ENCODE results near the gene UCP2. TPM values are rescaled to one million over a fixed set of nuclear protein-coding genes. Genes with fewer than 3 reads are reported as not detected.

Gene UCP2
- total RNA-seq, 1 experiment from 2014 or later: 54.0 TPM

GRCh38 chr11:73949246-73949645 is 33.4 kb downstream of the UCP2 start:
- Mint-ChIP-seq H3K9me3 (peaks cover 15% of the 10 kb centered on the region), H3K4me3 (no peak overlapping the region), H3K27ac (no peak overlapping the region), H3K4me1 (no peaks in the 10 kb centered on the region), H3K36me3 (peaks cover 3% of the 10 kb centered on the region; the same call in 1 of the 2 replicates), H3K27me3 (ENCODE audit: low read depth) (no peaks in the 10 kb centered on the region; the same call in 1 of the 2 replicates)
- CTCF ChIA-PET: interaction anchor here (1.1 kb wide), 1 partner anchor 15 kb away, joined by 7 read pairs; no protein-coding TSS in a partner anchor
- ATAC-seq (no peak), DNase-seq (ENCODE audit: low spot score) (no peak)
- TF ChIP-seq, protein P1, sequence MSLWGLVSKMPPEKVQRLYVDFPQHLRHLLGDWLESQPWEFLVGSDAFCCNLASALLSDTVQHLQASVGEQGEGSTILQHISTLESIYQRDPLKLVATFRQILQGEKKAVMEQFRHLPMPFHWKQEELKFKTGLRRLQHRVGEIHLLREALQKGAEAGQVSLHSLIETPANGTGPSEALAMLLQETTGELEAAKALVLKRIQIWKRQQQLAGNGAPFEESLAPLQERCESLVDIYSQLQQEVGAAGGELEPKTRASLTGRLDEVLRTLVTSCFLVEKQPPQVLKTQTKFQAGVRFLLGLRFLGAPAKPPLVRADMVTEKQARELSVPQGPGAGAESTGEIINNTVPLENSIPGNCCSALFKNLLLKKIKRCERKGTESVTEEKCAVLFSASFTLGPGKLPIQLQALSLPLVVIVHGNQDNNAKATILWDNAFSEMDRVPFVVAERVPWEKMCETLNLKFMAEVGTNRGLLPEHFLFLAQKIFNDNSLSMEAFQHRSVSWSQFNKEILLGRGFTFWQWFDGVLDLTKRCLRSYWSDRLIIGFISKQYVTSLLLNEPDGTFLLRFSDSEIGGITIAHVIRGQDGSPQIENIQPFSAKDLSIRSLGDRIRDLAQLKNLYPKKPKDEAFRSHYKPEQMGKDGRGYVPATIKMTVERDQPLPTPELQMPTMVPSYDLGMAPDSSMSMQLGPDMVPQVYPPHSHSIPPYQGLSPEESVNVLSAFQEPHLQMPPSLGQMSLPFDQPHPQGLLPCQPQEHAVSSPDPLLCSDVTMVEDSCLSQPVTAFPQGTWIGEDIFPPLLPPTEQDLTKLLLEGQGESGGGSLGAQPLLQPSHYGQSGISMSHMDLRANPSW (CRISPR knock-in tag; conservative IDR thresholded peaks at IDR 0.05; ENCODE audit: low read depth): no peak
- TF ChIP-seq, protein P2, sequence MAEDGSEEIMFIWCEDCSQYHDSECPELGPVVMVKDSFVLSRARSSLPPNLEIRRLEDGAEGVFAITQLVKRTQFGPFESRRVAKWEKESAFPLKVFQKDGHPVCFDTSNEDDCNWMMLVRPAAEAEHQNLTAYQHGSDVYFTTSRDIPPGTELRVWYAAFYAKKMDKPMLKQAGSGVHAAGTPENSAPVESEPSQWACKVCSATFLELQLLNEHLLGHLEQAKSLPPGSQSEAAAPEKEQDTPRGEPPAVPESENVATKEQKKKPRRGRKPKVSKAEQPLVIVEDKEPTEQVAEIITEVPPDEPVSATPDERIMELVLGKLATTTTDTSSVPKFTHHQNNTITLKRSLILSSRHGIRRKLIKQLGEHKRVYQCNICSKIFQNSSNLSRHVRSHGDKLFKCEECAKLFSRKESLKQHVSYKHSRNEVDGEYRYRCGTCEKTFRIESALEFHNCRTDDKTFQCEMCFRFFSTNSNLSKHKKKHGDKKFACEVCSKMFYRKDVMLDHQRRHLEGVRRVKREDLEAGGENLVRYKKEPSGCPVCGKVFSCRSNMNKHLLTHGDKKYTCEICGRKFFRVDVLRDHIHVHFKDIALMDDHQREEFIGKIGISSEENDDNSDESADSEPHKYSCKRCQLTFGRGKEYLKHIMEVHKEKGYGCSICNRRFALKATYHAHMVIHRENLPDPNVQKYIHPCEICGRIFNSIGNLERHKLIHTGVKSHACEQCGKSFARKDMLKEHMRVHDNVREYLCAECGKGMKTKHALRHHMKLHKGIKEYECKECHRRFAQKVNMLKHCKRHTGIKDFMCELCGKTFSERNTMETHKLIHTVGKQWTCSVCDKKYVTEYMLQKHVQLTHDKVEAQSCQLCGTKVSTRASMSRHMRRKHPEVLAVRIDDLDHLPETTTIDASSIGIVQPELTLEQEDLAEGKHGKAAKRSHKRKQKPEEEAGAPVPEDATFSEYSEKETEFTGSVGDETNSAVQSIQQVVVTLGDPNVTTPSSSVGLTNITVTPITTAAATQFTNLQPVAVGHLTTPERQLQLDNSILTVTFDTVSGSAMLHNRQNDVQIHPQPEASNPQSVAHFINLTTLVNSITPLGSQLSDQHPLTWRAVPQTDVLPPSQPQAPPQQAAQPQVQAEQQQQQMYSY (CRISPR knock-in tag; IDR thresholded peaks at IDR 0.05): no peak
- TF ChIP-seq ZNF232 (CRISPR knock-in tag; IDR thresholded peaks at IDR 0.05): no peak
- POLR2A ChIA-PET: interaction anchor here (0.7 kb wide), 1 partner anchor 290 kb away, joined by 3 read pairs; no protein-coding TSS in a partner anchor

- no peak for TF ChIP-seq FOXK1 (CRISPR knock-in tag; IDR thresholded peaks at IDR 0.05)
- TF ChIP-seq GRHL2 (CRISPR knock-in tag; IDR thresholded peaks at IDR 0.05; ENCODE audit: insufficient replicate concordance, severe bottlenecking): no peak
- TF ChIP-seq NR1H2 (CRISPR knock-in tag; IDR thresholded peaks at IDR 0.05): no peak
- TF ChIP-seq TEAD4 (CRISPR knock-in tag; IDR thresholded peaks at IDR 0.05): no peak
- no peak for TF ChIP-seq CTCF (IDR thresholded peaks at IDR 0.05)
- no peak for TF ChIP-seq SMAD3 (CRISPR knock-in tag; IDR thresholded peaks at IDR 0.05; ENCODE audit: borderline replicate concordance)
- no peak for TF ChIP-seq PREB (CRISPR knock-in tag; IDR thresholded peaks at IDR 0.05; ENCODE audit: borderline replicate concordance)
- TF ChIP-seq, protein P3, sequence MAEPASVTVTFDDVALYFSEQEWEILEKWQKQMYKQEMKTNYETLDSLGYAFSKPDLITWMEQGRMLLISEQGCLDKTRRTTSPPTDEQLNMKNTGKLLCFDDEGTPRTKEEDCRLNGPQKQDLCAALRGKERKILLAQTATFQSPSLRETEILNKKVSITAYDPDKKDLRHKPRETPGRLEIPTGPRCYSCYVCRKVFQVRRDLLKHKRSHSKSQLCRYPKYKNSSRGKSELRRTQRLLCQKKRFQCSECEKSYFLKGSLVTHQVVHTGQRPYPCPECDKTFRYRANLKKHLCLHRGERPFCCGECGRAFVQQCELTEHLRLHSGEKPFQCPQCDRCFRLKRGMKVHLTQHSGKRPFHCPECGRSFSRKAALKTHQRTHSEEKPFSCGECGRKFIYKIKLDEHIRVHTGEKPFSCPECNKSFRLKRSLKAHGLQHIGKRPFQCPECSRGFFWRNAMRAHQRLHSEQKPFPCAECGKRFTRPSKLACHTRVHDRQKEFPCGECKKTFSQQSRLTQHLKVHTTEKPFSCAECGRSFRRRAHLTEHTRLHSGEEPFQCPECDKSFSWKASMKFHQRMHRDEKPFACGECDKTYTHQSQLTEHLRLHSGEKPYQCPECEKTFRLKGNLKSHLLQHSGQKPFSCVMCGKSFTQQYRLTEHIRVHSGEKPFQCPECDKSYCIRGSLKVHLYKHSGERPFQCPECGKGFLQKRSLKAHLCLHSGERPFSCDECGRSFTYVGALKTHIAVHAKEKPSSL (CRISPR knock-in tag; conservative IDR thresholded peaks at IDR 0.05): no peak
- TF ChIP-seq CREB1 (CRISPR knock-in tag; IDR thresholded peaks at IDR 0.05): no peak
- TF ChIP-seq ATF6 (CRISPR knock-in tag; IDR thresholded peaks at IDR 0.05): no peak
- no peak for TF ChIP-seq NR3C1 (CRISPR knock-in tag; conservative IDR thresholded peaks at IDR 0.05; ENCODE audit: low read depth)
- no peak for TF ChIP-seq TEAD1 (CRISPR knock-in tag; IDR thresholded peaks at IDR 0.05)
- TF ChIP-seq GTF2I (CRISPR knock-in tag; conservative IDR thresholded peaks at IDR 0.05): no peak
- Mint-ChIP-seq H3K9me3 (peaks cover 24% of the 10 kb centered on the region), H3K27ac (no peak overlapping the region), H3K4me3 (no peak overlapping the region), H3K36me3 (peaks cover 3% of the 10 kb centered on the region; the same call in 1 of the 2 replicates), H3K27me3 (ENCODE audit: low read depth) (no peaks in the 10 kb centered on the region; the same call in 1 of the 2 replicates), H3K4me1 (no peaks in the 10 kb centered on the region)
- POLR2A ChIA-PET: no interaction called here
- CTCF ChIA-PET: interaction anchor here (3.1 kb wide), 1 partner anchor 16 kb away, joined by 8 read pairs; no protein-coding TSS in a partner anchor
- no peak for DNase-seq (ENCODE audit: low spot score)
- ATAC-seq: no peak
Measured at GRCh38 chr11:73946798-73947458, 35.7 kb downstream of the UCP2 start.

Measured in WTC11 (cell line).